ENCODE measurements around the gene NOTCH3. TPM values are rescaled to one million over a fixed set of nuclear protein-coding genes. Genes with fewer than 3 reads are reported as not detected.

NOTCH3 gene
- total RNA-seq, 4 donors from 2014 or later = 19.1 to 54.8 (median 35.4) TPM

DNA sequence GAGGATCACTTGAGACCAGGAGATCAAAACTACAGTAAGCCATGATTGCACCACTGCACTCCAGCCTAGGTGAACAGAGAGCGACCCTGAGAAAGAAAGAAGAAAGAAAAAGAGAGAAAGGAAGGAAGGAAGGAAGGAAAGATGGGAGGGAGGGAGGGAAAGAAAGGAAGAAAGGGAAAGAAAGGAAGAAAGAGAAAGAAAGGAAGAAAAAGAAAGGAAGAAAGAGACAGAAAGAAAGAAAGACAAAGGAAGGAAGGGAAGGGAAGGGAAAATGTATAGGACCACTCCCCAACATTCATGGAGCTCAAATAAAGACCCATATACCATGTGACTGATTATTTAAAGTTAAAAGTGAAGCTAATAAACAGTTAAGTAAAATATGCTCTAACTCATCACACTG is 53.7 kb downstream of the NOTCH3 start:
- TF ChIP-seq POLR2AphosphoS5 (IDR thresholded peaks at IDR 0.05) (no peak), POLR2A (IDR thresholded peaks at IDR 0.05) (no peak), EP300 (IDR thresholded peaks at IDR 0.05) (no peak)
- TF ChIP-seq, protein P1, sequence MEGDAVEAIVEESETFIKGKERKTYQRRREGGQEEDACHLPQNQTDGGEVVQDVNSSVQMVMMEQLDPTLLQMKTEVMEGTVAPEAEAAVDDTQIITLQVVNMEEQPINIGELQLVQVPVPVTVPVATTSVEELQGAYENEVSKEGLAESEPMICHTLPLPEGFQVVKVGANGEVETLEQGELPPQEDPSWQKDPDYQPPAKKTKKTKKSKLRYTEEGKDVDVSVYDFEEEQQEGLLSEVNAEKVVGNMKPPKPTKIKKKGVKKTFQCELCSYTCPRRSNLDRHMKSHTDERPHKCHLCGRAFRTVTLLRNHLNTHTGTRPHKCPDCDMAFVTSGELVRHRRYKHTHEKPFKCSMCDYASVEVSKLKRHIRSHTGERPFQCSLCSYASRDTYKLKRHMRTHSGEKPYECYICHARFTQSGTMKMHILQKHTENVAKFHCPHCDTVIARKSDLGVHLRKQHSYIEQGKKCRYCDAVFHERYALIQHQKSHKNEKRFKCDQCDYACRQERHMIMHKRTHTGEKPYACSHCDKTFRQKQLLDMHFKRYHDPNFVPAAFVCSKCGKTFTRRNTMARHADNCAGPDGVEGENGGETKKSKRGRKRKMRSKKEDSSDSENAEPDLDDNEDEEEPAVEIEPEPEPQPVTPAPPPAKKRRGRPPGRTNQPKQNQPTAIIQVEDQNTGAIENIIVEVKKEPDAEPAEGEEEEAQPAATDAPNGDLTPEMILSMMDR (IDR thresholded peaks at IDR 0.05) = no peak
- Histone ChIP-seq H3K27me3 (peaks cover 5% of the 10 kb centered on the region), H3K36me3 (no peaks in the 10 kb centered on the region), H3K9me3 (no peaks in the 10 kb centered on the region), H3K4me1 (no peaks in the 10 kb centered on the region), H3K27ac (no peak overlapping the region), H3K4me3 (no peak overlapping the region)
- ATAC-seq = no peak
- 91% methylated on average over 1 of the region's 1 CpG; no CpG with 5 or more reads in 1 of the 2 donors for WGBS, 2 donors (ENCODE audit: low coverage in 1 of 2)

DNA sequence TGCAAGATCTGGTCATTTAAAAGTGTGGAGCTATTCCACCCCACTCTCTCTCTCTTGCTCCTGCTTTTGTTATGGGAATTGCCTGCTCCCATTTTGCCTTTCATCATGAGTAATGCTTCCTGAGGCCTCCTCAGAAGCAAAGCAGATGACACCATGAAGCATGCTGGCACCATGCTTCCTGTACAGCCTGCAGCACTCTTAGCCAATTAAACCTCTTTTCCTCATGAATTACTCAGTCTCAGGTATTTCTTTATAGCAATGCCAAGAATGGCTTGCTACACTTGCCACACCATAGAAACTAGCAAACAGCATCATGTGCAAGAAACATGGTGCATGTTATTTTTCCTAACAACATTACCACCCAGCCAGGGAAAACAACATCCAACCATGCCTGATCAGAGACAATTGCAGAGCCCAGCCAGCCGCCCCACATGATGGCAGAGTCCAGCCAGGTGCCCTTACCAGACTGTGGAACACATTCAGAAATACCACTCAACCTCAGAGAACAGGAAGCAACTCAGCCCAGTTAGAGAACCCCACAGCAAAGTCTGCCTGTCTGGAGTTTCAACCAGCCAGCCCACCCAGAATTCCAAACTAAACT is 56.6 kb downstream of the NOTCH3 start:
- no peak for TF ChIP-seq EP300 (IDR thresholded peaks at IDR 0.05)
- TF ChIP-seq, protein P1 (IDR thresholded peaks at IDR 0.05) = no peak
- TF ChIP-seq POLR2A (IDR thresholded peaks at IDR 0.05) = no peak
- TF ChIP-seq POLR2AphosphoS5 (IDR thresholded peaks at IDR 0.05) = no peak
- ATAC-seq = no peak
- no peaks in the 10 kb centered on the region for H3K36me3 ChIP-seq
- H3K4me3 ChIP-seq = no peak overlapping the region
- H3K9me3 ChIP-seq = peaks cover 0 to 7% (median 0%) of the 10 kb centered on the region in 3 donors
- WGBS, 2 donors (ENCODE audit: low coverage in 1 of 2) = 89% methylated on average over 1 of the region's 1 CpG; no CpG with 5 or more reads in 1 of the 2 donors
- no peak overlapping the region for H3K27ac ChIP-seq
- H3K4me1 ChIP-seq = no peaks in the 10 kb centered on the region
- H3K27me3 ChIP-seq = no peaks in the 10 kb centered on the region

DNA sequence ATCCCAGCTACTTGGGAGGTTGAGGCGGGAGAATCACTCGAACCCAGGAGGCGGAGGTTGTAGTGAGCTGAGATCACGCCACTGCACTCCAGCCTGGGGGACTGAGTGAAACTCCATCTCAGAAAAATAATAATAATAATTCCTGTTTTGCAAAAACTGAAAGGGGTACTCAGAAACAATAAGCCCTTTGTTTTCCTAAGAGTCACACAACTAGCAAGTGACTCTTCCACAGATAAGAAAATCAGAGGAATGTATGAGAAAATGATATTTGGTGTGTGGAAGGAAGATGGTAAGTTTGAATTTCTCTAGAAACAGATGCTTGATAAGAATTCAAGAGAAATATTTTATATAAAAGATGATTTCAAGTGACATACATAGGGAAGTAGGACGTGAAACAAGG is 58.5 kb downstream of the NOTCH3 start:
- Histone ChIP-seq H3K36me3 (no peaks in the 10 kb centered on the region), H3K27ac (no peak overlapping the region), H3K27me3 (no peaks in the 10 kb centered on the region), H3K4me3 (no peak overlapping the region), H3K9me3 (peaks cover 0 to 8% (median 0%) of the 10 kb centered on the region in 3 donors), H3K4me1 (no peaks in the 10 kb centered on the region)
- TF ChIP-seq, protein P1 (IDR thresholded peaks at IDR 0.05) = no peak
- no peak for TF ChIP-seq POLR2AphosphoS5 (IDR thresholded peaks at IDR 0.05)
- no peak for TF ChIP-seq POLR2A (IDR thresholded peaks at IDR 0.05)
- no peak for TF ChIP-seq EP300 (IDR thresholded peaks at IDR 0.05)
- 72 to 77% methylated on average over 3 to 5 of the region's 5 CpGs for WGBS, 2 donors (ENCODE audit: low coverage in 1 of 2)
- no peak for ATAC-seq

DNA sequence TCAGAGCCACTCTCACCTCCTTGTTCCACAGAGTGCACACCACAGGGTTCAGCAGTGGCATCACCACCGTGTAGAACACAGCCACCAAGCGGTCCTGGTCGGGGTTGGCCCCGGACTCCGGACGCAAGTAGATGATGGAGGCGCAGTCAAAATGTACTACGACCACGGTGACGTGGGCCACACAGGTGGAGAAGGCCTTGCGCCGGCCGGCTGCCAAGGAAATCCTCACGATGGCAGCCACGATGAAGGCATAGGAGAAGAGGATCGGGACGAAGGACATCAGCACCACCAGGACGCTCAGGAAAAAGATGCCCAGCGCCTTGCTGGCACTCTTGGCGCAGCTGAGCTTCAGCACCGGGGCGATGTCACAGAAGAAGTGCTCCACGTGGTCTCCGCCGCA is 59.7 kb downstream of the NOTCH3 start:
- Histone ChIP-seq H3K36me3 (no peaks in the 10 kb centered on the region), H3K27me3 (no peaks in the 10 kb centered on the region), H3K27ac (no peak overlapping the region), H3K4me1 (no peaks in the 10 kb centered on the region), H3K9me3 (peaks cover 0 to 8% (median 0%) of the 10 kb centered on the region in 3 donors), H3K4me3 (no peak overlapping the region)
- 87% methylated on average over 14 of the region's 25 CpGs; no CpG with 5 or more reads in 1 of the 2 donors for WGBS, 2 donors (ENCODE audit: low coverage in 1 of 2)
- no peak for ATAC-seq
- TF ChIP-seq EP300 (IDR thresholded peaks at IDR 0.05) (no peak), POLR2AphosphoS5 (IDR thresholded peaks at IDR 0.05) (no peak), POLR2A (IDR thresholded peaks at IDR 0.05) (no peak)
- TF ChIP-seq, protein P1 (IDR thresholded peaks at IDR 0.05) = no peak

DNA sequence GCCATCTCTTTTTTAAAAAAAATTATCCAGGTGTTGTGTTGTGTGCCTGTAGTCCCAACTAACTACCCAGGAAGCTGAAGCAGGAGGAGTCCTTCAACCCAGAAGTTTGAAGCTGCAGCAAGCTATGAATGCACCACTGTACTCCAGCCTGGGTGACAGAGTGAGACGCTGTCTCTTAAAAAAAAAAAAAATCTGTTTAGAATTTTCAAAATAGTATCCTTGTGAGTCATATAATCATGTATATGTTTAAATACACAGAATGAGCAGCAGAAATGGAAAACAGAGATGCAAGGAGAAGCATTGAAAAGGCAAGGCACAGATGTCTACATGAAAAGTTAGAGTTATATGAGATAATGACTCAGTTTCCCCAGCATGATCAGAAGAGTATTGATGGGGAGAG is 62.4 kb downstream of the NOTCH3 start:
- no peaks in the 10 kb centered on the region for H3K4me1 ChIP-seq
- WGBS, 2 donors (ENCODE audit: low coverage in 1 of 2) = 17% methylated on average over 1 of the region's 1 CpG; no CpG with 5 or more reads in 1 of the 2 donors

More for the DNA sequence above, 62.4 kb downstream of the NOTCH3 start:
- no peak for ATAC-seq
- Histone ChIP-seq H3K36me3 (no peaks in the 10 kb centered on the region), H3K27me3 (no peaks in the 10 kb centered on the region), H3K27ac (no peak overlapping the region), H3K4me3 (no peak overlapping the region), H3K9me3 (peaks cover 0 to 8% (median 0%) of the 10 kb centered on the region in 3 donors)
- TF ChIP-seq, protein P1 (IDR thresholded peaks at IDR 0.05) = no peak
- no peak for TF ChIP-seq EP300 (IDR thresholded peaks at IDR 0.05)
- no peak for TF ChIP-seq POLR2AphosphoS5 (IDR thresholded peaks at IDR 0.05)
- no peak for TF ChIP-seq POLR2A (IDR thresholded peaks at IDR 0.05)

Data from gastroesophageal sphincter (tissue), 4 donors.